ENCODE measurements around the gene LRP5.

DNA sequence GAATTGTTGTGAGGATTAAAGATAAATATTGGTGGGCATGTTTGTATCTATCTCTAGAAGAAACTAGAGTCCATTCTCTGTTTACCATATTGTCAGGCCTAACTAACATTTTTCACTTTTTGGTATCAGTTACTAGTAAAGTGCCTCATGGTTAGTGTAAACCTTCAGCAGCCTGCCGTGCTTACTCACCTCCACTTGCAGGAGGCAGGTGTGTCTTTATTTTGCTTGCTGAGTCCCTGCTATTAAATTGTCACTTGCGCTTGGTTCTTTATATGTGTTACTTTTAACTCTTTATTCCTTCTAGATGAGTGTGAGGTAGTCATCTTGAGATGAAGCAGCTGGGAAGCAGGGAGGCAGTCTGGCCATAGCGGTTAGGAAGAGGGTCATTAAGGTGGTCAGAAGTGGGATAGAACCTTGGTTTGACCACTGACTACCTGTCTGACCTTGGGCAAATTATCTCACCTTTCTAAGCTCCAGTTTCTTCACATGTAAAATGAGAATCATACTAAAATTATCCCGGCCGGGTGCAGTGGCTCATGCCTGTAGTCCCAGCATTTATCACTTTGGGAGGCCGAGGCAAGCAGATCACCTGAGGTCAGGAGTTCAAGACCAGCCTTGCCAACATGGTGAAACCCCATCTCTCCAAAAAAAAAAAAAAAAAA is 169.3 kb downstream of the LRP5 start:
- TF ChIP-seq, protein P1, sequence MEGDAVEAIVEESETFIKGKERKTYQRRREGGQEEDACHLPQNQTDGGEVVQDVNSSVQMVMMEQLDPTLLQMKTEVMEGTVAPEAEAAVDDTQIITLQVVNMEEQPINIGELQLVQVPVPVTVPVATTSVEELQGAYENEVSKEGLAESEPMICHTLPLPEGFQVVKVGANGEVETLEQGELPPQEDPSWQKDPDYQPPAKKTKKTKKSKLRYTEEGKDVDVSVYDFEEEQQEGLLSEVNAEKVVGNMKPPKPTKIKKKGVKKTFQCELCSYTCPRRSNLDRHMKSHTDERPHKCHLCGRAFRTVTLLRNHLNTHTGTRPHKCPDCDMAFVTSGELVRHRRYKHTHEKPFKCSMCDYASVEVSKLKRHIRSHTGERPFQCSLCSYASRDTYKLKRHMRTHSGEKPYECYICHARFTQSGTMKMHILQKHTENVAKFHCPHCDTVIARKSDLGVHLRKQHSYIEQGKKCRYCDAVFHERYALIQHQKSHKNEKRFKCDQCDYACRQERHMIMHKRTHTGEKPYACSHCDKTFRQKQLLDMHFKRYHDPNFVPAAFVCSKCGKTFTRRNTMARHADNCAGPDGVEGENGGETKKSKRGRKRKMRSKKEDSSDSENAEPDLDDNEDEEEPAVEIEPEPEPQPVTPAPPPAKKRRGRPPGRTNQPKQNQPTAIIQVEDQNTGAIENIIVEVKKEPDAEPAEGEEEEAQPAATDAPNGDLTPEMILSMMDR (conservative IDR thresholded peaks at IDR 0.05): no peak
- no peak for TF ChIP-seq EZH2 (IDR thresholded peaks at IDR 0.05; ENCODE audit: low read depth)
